ENCODE measurements around the gene POLR1G.
"Not testable (repeated sequence)": the region's sequence is repeated elsewhere in the genome, so short reads cannot be mapped to it uniquely, and the experiment has no call there.

POLR1G gene

GRCh38 chr19:45405435-45406225 is 814 bp upstream of the POLR1G start:
- no peaks in the 10 kb centered on the region for H3K4me1 ChIP-seq (ENCODE audit: low read length)
- H3K36me3 ChIP-seq (replicated peaks; ENCODE audit: insufficient read depth, low read length) = no peaks in the 10 kb centered on the region
- H3K4me2 ChIP-seq (ENCODE audit: low read depth, low read length) = peak overlapping the region; percentile 98
- no peaks in the 10 kb centered on the region for H3F3A ChIP-seq (ENCODE audit: insufficient read depth, low read length)
- H3K4me3 ChIP-seq (ENCODE audit: low read length) = peak overlapping the region; percentile 95
- TF ChIP-seq CTCF (IDR thresholded peaks at IDR 0.05; ENCODE audit: low read length) (no peak), EZH2 (optimal IDR thresholded peaks at IDR 0.05; ENCODE audit: low read depth, low read length) (no peak), EZH2phosphoT487 (IDR thresholded peaks at IDR 0.05; ENCODE audit: low read length) (no peak)
- H3K79me2 ChIP-seq (ENCODE audit: low read length) = peaks cover 28% of the 10 kb centered on the region
- peak overlapping the region; percentile 89 for H3K9ac ChIP-seq (ENCODE audit: low read length)
- peak; percentile 85 for DNase-seq
- H3K9me3 ChIP-seq (replicated peaks; ENCODE audit: insufficient read depth, low read length) = no peaks in the 10 kb centered on the region
- H3K27me3 ChIP-seq (replicated peaks; ENCODE audit: insufficient read depth, low read length) = no peaks in the 10 kb centered on the region
- peak overlapping the region; percentile 75 for H3K27ac ChIP-seq (ENCODE audit: low read length)
- no peaks in the 10 kb centered on the region for H4K20me1 ChIP-seq (ENCODE audit: insufficient read depth, low read length)
- peak overlapping the region; percentile 93 for H2AFZ ChIP-seq (ENCODE audit: low read length)
- no peaks in the 10 kb centered on the region for H3K9me2 ChIP-seq (replicated peaks; ENCODE audit: insufficient read depth, low read length)

- no peaks in the 10 kb centered on the region for H3K27me3 ChIP-seq (replicated peaks; ENCODE audit: insufficient read depth, low read length)
- peak overlapping the region; percentile 95 for H3K4me3 ChIP-seq (ENCODE audit: low read length)
- no peaks in the 10 kb centered on the region for H4K20me1 ChIP-seq (ENCODE audit: insufficient read depth, low read length)
- H3K4me1 ChIP-seq (ENCODE audit: low read length) = no peaks in the 10 kb centered on the region
- H3F3A ChIP-seq (ENCODE audit: insufficient read depth, low read length) = no peaks in the 10 kb centered on the region
- H3K9ac ChIP-seq (ENCODE audit: low read length) = peak overlapping the region; percentile 89
- H3K9me2 ChIP-seq (replicated peaks; ENCODE audit: insufficient read depth, low read length) = no peaks in the 10 kb centered on the region
- H3K79me2 ChIP-seq (ENCODE audit: low read length) = peaks cover 28% of the 10 kb centered on the region
- H3K27ac ChIP-seq (ENCODE audit: low read length) = no peak overlapping the region
- peak overlapping the region; percentile 93; the same call in 1 of the 2 replicates for H2AFZ ChIP-seq (ENCODE audit: low read length)
- TF ChIP-seq CTCF (IDR thresholded peaks at IDR 0.05; ENCODE audit: low read length) = no peak
- no peak for TF ChIP-seq EZH2 (optimal IDR thresholded peaks at IDR 0.05; ENCODE audit: low read depth, low read length)
- no peak for TF ChIP-seq EZH2phosphoT487 (IDR thresholded peaks at IDR 0.05; ENCODE audit: low read length)
- no peaks in the 10 kb centered on the region for H3K9me3 ChIP-seq (replicated peaks; ENCODE audit: insufficient read depth, low read length)
- H3K4me2 ChIP-seq (ENCODE audit: low read depth, low read length) = peak overlapping the region; percentile 98
- no peak for DNase-seq
- H3K36me3 ChIP-seq (replicated peaks; ENCODE audit: insufficient read depth, low read length) = no peaks in the 10 kb centered on the region
Observed at GRCh38 chr19:45407091-45407375, 589 bp downstream of the POLR1G start.

- H3K27ac ChIP-seq (ENCODE audit: low read length); DNase-seq; H3F3A ChIP-seq (ENCODE audit: insufficient read depth, low read length); H3K9me3 ChIP-seq (replicated peaks; ENCODE audit: insufficient read depth, low read length); H3K36me3 ChIP-seq (replicated peaks; ENCODE audit: insufficient read depth, low read length); H4K20me1 ChIP-seq (ENCODE audit: insufficient read depth, low read length); H3K27me3 ChIP-seq (replicated peaks; ENCODE audit: insufficient read depth, low read length); H3K9me2 ChIP-seq (replicated peaks; ENCODE audit: insufficient read depth, low read length); H2AFZ ChIP-seq (ENCODE audit: low read length); H3K4me1 ChIP-seq (ENCODE audit: low read length): not testable (repeated sequence)
- H3K9ac ChIP-seq (ENCODE audit: low read length) = peak overlapping the region; percentile 89; the same call in 1 of the 2 replicates
- H3K79me2 ChIP-seq (ENCODE audit: low read length) = peaks cover 28% of the 10 kb centered on the region
- H3K4me3 ChIP-seq (ENCODE audit: low read length) = peak overlapping the region; percentile 95
- H3K4me2 ChIP-seq (ENCODE audit: low read depth, low read length) = peak overlapping the region; percentile 98
Observed at GRCh38 chr19:45407585-45407984, 1.1 kb downstream of the POLR1G start.

- H3K27ac ChIP-seq (ENCODE audit: low read length) = no peak overlapping the region
- H3K9me3 ChIP-seq (replicated peaks; ENCODE audit: insufficient read depth, low read length) = no peaks in the 10 kb centered on the region
- DNase-seq = no peak
- H3K27me3 ChIP-seq (replicated peaks; ENCODE audit: insufficient read depth, low read length) = no peaks in the 10 kb centered on the region
- TF ChIP-seq EZH2phosphoT487 (IDR thresholded peaks at IDR 0.05; ENCODE audit: low read length) (no peak), EZH2 (optimal IDR thresholded peaks at IDR 0.05; ENCODE audit: low read depth, low read length) (no peak), CTCF (IDR thresholded peaks at IDR 0.05; ENCODE audit: low read length) (no peak)
- H2AFZ ChIP-seq (ENCODE audit: low read length) = no peak overlapping the region
- H3K4me3 ChIP-seq (ENCODE audit: low read length) = no peak overlapping the region
- no peaks in the 10 kb centered on the region for H3K4me1 ChIP-seq (ENCODE audit: low read length)
- H3K9me2 ChIP-seq (replicated peaks; ENCODE audit: insufficient read depth, low read length) = no peaks in the 10 kb centered on the region
- no peaks in the 10 kb centered on the region for H4K20me1 ChIP-seq (ENCODE audit: insufficient read depth, low read length)
- H3K4me2 ChIP-seq (ENCODE audit: low read depth, low read length) = no peak overlapping the region
- H3K9ac ChIP-seq (ENCODE audit: low read length) = no peak overlapping the region
- peaks cover 28% of the 10 kb centered on the region for H3K79me2 ChIP-seq (ENCODE audit: low read length)
- H3F3A ChIP-seq (ENCODE audit: insufficient read depth, low read length) = no peaks in the 10 kb centered on the region
- no peaks in the 10 kb centered on the region for H3K36me3 ChIP-seq (replicated peaks; ENCODE audit: insufficient read depth, low read length)
Observed at GRCh38 chr19:45408121-45408520, 1.7 kb downstream of the POLR1G start.
